ENCODE data around the gene ARL15. TPM values are rescaled to one million over a fixed set of nuclear protein-coding genes. Genes with fewer than 3 reads are reported as not detected.

The ARL15 gene
- total RNA-seq, 1 donor from 2014 or later, result 28.9 TPM

GRCh38 chr5:54017580-54017979 is 292.8 kb downstream of the ARL15 start:
- DNase-seq (ENCODE audit: low spot score, unreplicated experiment), result no peak
- peaks cover 27% of the 10 kb centered on the region for H3K4me1 Mint-ChIP-seq (ENCODE audit: low read depth)

GRCh38 chr5:54013556-54014194 is 296.7 kb downstream of the ARL15 start:
- no peak overlapping the region for H3K4me3 Mint-ChIP-seq (ENCODE audit: low read depth)
- no peak for DNase-seq (ENCODE audit: low spot score, unreplicated experiment)
- H3K27ac Mint-ChIP-seq, result no peak overlapping the region
- no peak for TF ChIP-seq CTCF (IDR thresholded peaks at IDR 0.05; ENCODE audit: unreplicated experiment)
- H3K4me1 Mint-ChIP-seq (ENCODE audit: low read depth), result peaks cover 11% of the 10 kb centered on the region
- H3K9me3 Mint-ChIP-seq (ENCODE audit: low read depth), result peaks cover 14% of the 10 kb centered on the region
- no peaks in the 10 kb centered on the region for H3K27me3 Mint-ChIP-seq
- peaks cover 19% of the 10 kb centered on the region for H3K36me3 Mint-ChIP-seq (ENCODE audit: insufficient read depth)

More at GRCh38 chr5:54017580-54017979, 292.8 kb downstream of the ARL15 start:
- TF ChIP-seq CTCF (IDR thresholded peaks at IDR 0.05; ENCODE audit: unreplicated experiment), result no peak
- peaks cover 18% of the 10 kb centered on the region for H3K36me3 Mint-ChIP-seq (ENCODE audit: insufficient read depth)
- no peak overlapping the region for H3K4me3 Mint-ChIP-seq (ENCODE audit: low read depth)
- H3K9me3 Mint-ChIP-seq (ENCODE audit: low read depth), result peaks cover 14% of the 10 kb centered on the region
- H3K27me3 Mint-ChIP-seq, result no peaks in the 10 kb centered on the region
- H3K27ac Mint-ChIP-seq, result no peak overlapping the region

GRCh38 chr5:54009828-54010227 is 300.5 kb downstream of the ARL15 start:
- H3K27me3 Mint-ChIP-seq, result no peaks in the 10 kb centered on the region
- peaks cover 16% of the 10 kb centered on the region for H3K36me3 Mint-ChIP-seq (ENCODE audit: insufficient read depth)
- no peak overlapping the region for H3K27ac Mint-ChIP-seq
- H3K4me1 Mint-ChIP-seq (ENCODE audit: low read depth), result peaks cover 16% of the 10 kb centered on the region
- DNase-seq (ENCODE audit: low spot score, unreplicated experiment), result no peak
- H3K9me3 Mint-ChIP-seq (ENCODE audit: low read depth), result peaks cover 13% of the 10 kb centered on the region
- TF ChIP-seq CTCF (IDR thresholded peaks at IDR 0.05; ENCODE audit: unreplicated experiment), result no peak
- no peak overlapping the region for H3K4me3 Mint-ChIP-seq (ENCODE audit: low read depth)

GRCh38 chr5:54009357-54009756 is 301.0 kb downstream of the ARL15 start:
- TF ChIP-seq CTCF (IDR thresholded peaks at IDR 0.05; ENCODE audit: unreplicated experiment), result no peak
- Mint-ChIP-seq H3K27ac (no peak overlapping the region), H3K9me3 (ENCODE audit: low read depth) (peaks cover 10% of the 10 kb centered on the region), H3K36me3 (ENCODE audit: insufficient read depth) (peaks cover 14% of the 10 kb centered on the region), H3K4me1 (ENCODE audit: low read depth) (peaks cover 18% of the 10 kb centered on the region), H3K27me3 (no peaks in the 10 kb centered on the region), H3K4me3 (ENCODE audit: low read depth) (no peak overlapping the region)
- DNase-seq (ENCODE audit: low spot score, unreplicated experiment), result no peak

GRCh38 chr5:54007827-54008777 is 302.3 kb downstream of the ARL15 start:
- Mint-ChIP-seq H3K27ac (peak overlapping the region; percentile 12), H3K9me3 (ENCODE audit: low read depth) (no peaks in the 10 kb centered on the region), H3K4me3 (ENCODE audit: low read depth) (no peak overlapping the region), H3K4me1 (ENCODE audit: low read depth) (peaks cover 20% of the 10 kb centered on the region), H3K27me3 (no peaks in the 10 kb centered on the region), H3K36me3 (ENCODE audit: insufficient read depth) (peaks cover 4% of the 10 kb centered on the region)
- no peak for DNase-seq (ENCODE audit: low spot score, unreplicated experiment)
- TF ChIP-seq CTCF (IDR thresholded peaks at IDR 0.05; ENCODE audit: unreplicated experiment), result no peak
